ENCODE measurements around the gene DHX58. TPM values are rescaled to one million over a fixed set of nuclear protein-coding genes. Genes with fewer than 3 reads are reported as not detected.

DHX58 gene
- total RNA-seq, 2 experiments from 2014 or later, result 97.0 to 97.3 TPM

GRCh38 chr17:42114118-42114517 lies 1.6 kb upstream of the DHX58 start:
- Mint-ChIP-seq H3K9me3 (no peaks in the 10 kb centered on the region), H3K4me1 (peaks cover 68% of the 10 kb centered on the region), H3K36me3 (ENCODE audit: low read depth) (peaks cover 42% of the 10 kb centered on the region), H3K4me3 (no peak overlapping the region), H3K27me3 (no peaks in the 10 kb centered on the region), H3K27ac (peak overlapping the region; percentile 56)
- ChIA-PET POLR2A (interaction anchor here (0.9 to 11.7 kb wide), 7 partner anchors 22 to 196 kb away, joined by 3 to 237 read pairs (median 12); partner anchors contain the start of genes ACLY, CNP, DNAJC7 and NKIRAS2), CTCF (interaction anchor here (1.0 to 6.1 kb wide), 7 partner anchors 13 to 150 kb away, joined by 3 to 70 read pairs (median 14); partner anchors contain the start of genes DNAJC7, KCNH4 and NKIRAS2)
- no peak for DNase-seq

DNA sequence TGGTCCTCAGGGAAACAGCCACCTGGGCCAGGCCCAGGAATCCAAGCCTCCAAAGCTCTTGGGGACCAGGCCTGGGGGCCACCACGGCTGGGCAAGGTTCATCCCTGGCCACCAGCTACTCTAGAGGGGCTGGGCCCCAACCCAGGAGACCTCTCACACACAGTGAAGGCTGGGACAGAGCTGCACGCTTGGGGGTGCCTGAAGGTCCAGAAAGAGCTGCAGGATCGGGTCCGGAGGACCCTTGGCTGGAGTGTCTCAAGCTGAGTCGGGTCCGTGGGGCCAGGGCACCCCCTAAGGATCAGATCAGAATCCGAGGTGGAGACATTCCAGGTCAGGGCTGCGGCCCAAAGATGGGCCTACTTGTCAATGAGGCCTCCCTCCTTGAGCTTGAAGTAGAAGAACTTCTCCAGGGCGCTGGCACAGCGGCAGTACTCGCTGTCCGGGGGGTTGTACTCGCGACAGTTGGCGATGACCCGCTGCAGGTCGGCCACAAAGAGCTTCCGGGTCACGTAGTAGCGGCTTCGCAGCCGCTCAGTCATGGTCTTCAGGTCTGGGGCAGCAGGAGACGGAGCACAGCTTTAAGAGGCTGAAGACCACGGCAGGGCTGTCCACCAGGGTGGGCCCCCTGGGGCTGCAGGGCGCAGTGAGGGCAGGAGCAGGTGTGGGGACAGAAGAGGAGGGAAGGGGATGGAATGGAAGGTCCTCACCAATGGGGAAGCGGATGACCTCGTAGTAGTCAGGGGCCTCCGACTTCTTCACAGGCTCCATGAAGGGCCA lies 967 bp upstream of the DHX58 start:
- H3K4me3 Mint-ChIP-seq, result peak overlapping the region; percentile 91
- H3K27ac Mint-ChIP-seq, result peak overlapping the region; percentile 98
- ChIA-PET POLR2A (interaction anchor here (1.0 to 11.7 kb wide), 27 partner anchors 7 to 711 kb away, joined by 4 to 237 read pairs (median 8); partner anchors contain the start of genes ACLY, BECN1, CNP and DNAJC7), CTCF (interaction anchor here (0.8 to 6.1 kb wide), 11 partner anchors 10 to 183 kb away, joined by 3 to 70 read pairs (median 10); partner anchors contain the start of genes DNAJC7, KCNH4, NKIRAS2 and ODAD4)
- no peak for DNase-seq
- no peaks in the 10 kb centered on the region for H3K9me3 Mint-ChIP-seq
- peaks cover 68% of the 10 kb centered on the region for H3K4me1 Mint-ChIP-seq
- H3K27me3 Mint-ChIP-seq, result no peaks in the 10 kb centered on the region
- peaks cover 48% of the 10 kb centered on the region for H3K36me3 Mint-ChIP-seq (ENCODE audit: low read depth)

DNA sequence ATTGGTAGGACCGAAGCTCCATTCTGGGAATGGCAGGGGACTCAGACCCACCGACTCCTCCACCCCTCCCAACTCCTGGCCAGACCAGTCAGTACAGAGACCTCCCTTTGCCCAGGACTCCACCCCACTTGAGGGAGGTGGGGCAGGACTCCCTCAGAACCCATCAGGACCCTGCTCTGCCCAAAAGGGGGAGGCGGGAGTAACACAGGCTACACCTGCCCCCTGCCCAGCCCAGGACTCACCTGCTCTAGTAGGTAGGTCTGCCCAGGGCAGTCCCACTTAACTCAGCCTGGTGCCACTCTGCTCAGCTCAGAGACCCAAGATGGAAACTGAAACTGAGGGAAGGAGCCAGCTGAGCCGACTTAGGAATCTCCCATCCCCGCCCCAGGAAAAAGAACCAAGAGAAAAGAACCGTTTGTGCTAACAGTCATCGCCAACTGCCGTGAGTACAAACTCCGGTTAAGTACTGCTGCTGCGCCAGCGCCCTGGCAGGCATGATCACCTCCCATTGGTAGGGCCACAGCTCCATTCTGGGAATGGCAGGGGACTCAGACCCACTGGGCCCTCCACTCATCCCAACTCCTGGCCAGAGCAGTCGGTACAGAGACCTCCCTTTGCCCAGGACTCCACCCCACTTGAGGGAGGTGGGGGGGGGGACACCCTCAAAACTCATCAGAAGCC lies 503 bp downstream of the DHX58 start:
- Mint-ChIP-seq H3K9me3 (no peaks in the 10 kb centered on the region), H3K36me3 (ENCODE audit: low read depth) (peaks cover 55% of the 10 kb centered on the region), H3K27ac (peak overlapping the region; percentile 98), H3K27me3 (no peaks in the 10 kb centered on the region), H3K4me1 (peaks cover 73% of the 10 kb centered on the region), H3K4me3 (peak overlapping the region; percentile 91)
- ChIA-PET CTCF (interaction anchor here (0.6 to 6.1 kb wide), 12 partner anchors 10 to 149 kb away, joined by 3 to 70 read pairs (median 8); partner anchors contain the start of genes DNAJC7, KCNH4 and NKIRAS2), POLR2A (interaction anchor here (0.5 to 11.7 kb wide), 42 partner anchors 8 to 712 kb away, joined by 3 to 237 read pairs (median 6); partner anchors contain the start of genes ACLY, BECN1, CNP and DNAJC7)
- DNase-seq, result peak; percentile 53

GRCh38 chr17:42111265-42111636 lies 1.3 kb downstream of the DHX58 start:
- POLR2A ChIA-PET, result interaction anchor here (0.5 to 11.7 kb wide), 20 partner anchors 8 to 897 kb away, joined by 3 to 237 read pairs (median 9); partner anchors contain the start of genes ACLY, BECN1, CNP and DNAJC7
- H3K36me3 Mint-ChIP-seq (ENCODE audit: low read depth), result peaks cover 57% of the 10 kb centered on the region
- no peaks in the 10 kb centered on the region for H3K27me3 Mint-ChIP-seq
- CTCF ChIA-PET, result interaction anchor here (0.6 to 6.1 kb wide), 9 partner anchors 10 to 148 kb away, joined by 3 to 70 read pairs (median 4); partner anchors contain the start of genes DNAJC7 and NKIRAS2
- H3K9me3 Mint-ChIP-seq, result no peaks in the 10 kb centered on the region
- H3K27ac Mint-ChIP-seq, result peak overlapping the region; percentile 98
- H3K4me1 Mint-ChIP-seq, result peaks cover 68% of the 10 kb centered on the region
- H3K4me3 Mint-ChIP-seq, result peak overlapping the region; percentile 91
- no peak for DNase-seq

DNA sequence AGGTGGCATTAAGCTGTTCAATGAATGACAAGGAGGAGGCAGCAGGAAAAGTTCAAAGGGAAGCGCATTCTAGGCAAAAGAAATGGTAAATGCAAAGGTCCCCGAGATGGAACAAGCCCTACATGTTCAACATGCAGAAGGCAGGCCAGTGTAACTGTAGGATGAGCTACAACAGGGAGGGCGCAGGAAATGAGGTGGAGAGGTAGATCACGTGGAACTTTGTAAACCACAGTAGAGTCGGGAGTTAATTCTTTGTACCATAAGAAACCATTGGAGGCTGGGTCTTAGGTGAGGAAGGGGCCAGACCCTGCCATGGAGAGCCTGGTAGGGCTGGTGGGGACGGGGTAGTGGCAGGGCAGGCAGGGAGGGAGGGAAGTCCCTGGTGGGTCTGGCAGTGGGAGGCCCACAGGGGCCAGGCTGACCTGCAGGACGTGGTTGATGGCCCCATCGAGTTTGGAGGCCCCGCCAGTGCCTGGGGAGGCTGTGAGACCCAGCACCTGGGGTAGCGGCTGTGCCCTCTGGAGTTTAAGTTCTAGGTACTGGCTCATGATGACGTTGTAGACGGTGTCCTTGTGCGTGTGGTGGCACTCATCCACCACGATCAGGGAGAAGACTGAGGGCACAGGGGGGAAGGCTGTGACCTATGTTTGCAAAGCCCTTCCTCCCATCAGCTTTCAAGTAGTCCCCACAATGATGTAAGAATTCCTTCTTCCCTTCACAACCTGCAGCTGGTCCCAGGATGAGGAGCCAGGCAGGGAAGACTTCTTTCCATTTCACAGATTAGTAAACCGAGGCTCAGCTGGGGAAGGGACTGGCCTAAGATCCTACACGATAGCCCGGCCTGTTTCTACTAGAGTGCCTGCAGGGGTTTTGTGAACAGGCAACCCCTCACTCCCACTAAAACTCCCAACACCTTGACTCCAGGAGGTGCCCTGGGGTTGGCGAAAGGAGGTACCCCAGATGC lies 1.9 kb downstream of the DHX58 start:
- Mint-ChIP-seq H3K36me3 (ENCODE audit: low read depth) (peaks cover 58% of the 10 kb centered on the region), H3K4me1 (peaks cover 64% of the 10 kb centered on the region), H3K9me3 (no peaks in the 10 kb centered on the region), H3K27ac (peak overlapping the region; percentile 98), H3K4me3 (peak overlapping the region; percentile 91), H3K27me3 (no peaks in the 10 kb centered on the region)
- CTCF ChIA-PET, result interaction anchor here (0.6 to 6.1 kb wide), 10 partner anchors 9 to 300 kb away, joined by 3 to 70 read pairs (median 4); partner anchors contain the start of genes DNAJC7 and NKIRAS2
- POLR2A ChIA-PET, result interaction anchor here (0.5 to 11.7 kb wide), 12 partner anchors 7 to 898 kb away, joined by 3 to 237 read pairs (median 13); partner anchors contain the start of genes CNP, DNAJC7, EIF1 and KAT2A
- DNase-seq, result no peak

- H3K4me1 Mint-ChIP-seq, result peaks cover 56% of the 10 kb centered on the region
- no peaks in the 10 kb centered on the region for H3K27me3 Mint-ChIP-seq
- no peaks in the 10 kb centered on the region for H3K9me3 Mint-ChIP-seq
- peak overlapping the region; percentile 11 for H3K4me3 Mint-ChIP-seq
- ChIA-PET POLR2A (interaction anchor here (1.7 to 11.7 kb wide), 3 partner anchors 11 to 143 kb away, joined by 6 to 237 read pairs (median 118); partner anchors contain the start of genes CNP, DNAJC7 and NKIRAS2), CTCF (interaction anchor here (1.3 to 6.1 kb wide), 4 partner anchors 10 to 146 kb away, joined by 3 to 70 read pairs (median 6); partner anchors contain the start of genes DNAJC7 and NKIRAS2)
- no peak overlapping the region for H3K27ac Mint-ChIP-seq
- H3K36me3 Mint-ChIP-seq (ENCODE audit: low read depth), result peaks cover 60% of the 10 kb centered on the region
- DNase-seq, result no peak
Measured at GRCh38 chr17:42109086-42109485, 3.4 kb downstream of the DHX58 start.

GRCh38 chr17:42107597-42108576 lies 4.6 kb downstream of the DHX58 start:
- H3K4me1 Mint-ChIP-seq, result peaks cover 49% of the 10 kb centered on the region
- ChIA-PET POLR2A (interaction anchor here (0.8 to 11.7 kb wide), 7 partner anchors 12 to 190 kb away, joined by 3 to 237 read pairs (median 4); partner anchors contain the start of genes ACLY, CNP, DNAJC7 and NKIRAS2), CTCF (interaction anchor here (0.7 to 2.1 kb wide), 9 partner anchors 11 to 145 kb away, joined by 3 to 9 read pairs (median 4); partner anchors contain the start of genes DNAJC7 and NKIRAS2)
- no peaks in the 10 kb centered on the region for H3K9me3 Mint-ChIP-seq
- DNase-seq, result peak; percentile 95
- no peaks in the 10 kb centered on the region for H3K27me3 Mint-ChIP-seq
- peak overlapping the region; percentile 44 for H3K27ac Mint-ChIP-seq
- H3K36me3 Mint-ChIP-seq (ENCODE audit: low read depth), result peaks cover 62% of the 10 kb centered on the region
- H3K4me3 Mint-ChIP-seq, result peak overlapping the region; percentile 59

GRCh38 chr17:42107124-42107523 lies 5.4 kb downstream of the DHX58 start:
- Mint-ChIP-seq H3K36me3 (ENCODE audit: low read depth) (peaks cover 65% of the 10 kb centered on the region), H3K27me3 (no peaks in the 10 kb centered on the region), H3K4me1 (peaks cover 44% of the 10 kb centered on the region), H3K9me3 (no peaks in the 10 kb centered on the region), H3K27ac (no peak overlapping the region), H3K4me3 (peak overlapping the region; percentile 59)
- ChIA-PET CTCF (interaction anchor here (0.7 to 2.1 kb wide), 9 partner anchors 9 to 90 kb away, joined by 3 to 9 read pairs (median 4); partner anchors contain the start of genes DNAJC7 and NKIRAS2), POLR2A (interaction anchor here (0.8 to 11.7 kb wide), 5 partner anchors 32 to 189 kb away, joined by 3 to 237 read pairs (median 4); partner anchors contain the start of genes ACLY, CNP, DNAJC7 and NKIRAS2)
- DNase-seq, result no peak

- CTCF ChIA-PET, result interaction anchor here (0.6 to 1.4 kb wide), 4 partner anchors 14 to 141 kb away, joined by 3 to 4 read pairs (median 4); no protein-coding TSS in a partner anchor
- DNase-seq, result no peak
- Mint-ChIP-seq H3K27me3 (no peaks in the 10 kb centered on the region), H3K27ac (no peak overlapping the region), H3K9me3 (no peaks in the 10 kb centered on the region), H3K36me3 (ENCODE audit: low read depth) (peaks cover 58% of the 10 kb centered on the region), H3K4me1 (peaks cover 34% of the 10 kb centered on the region), H3K4me3 (no peak overlapping the region)
- POLR2A ChIA-PET, result interaction anchor here (1.2 to 11.7 kb wide), 2 partner anchors 14 to 84 kb away, joined by 3 to 237 read pairs; partner anchors contain the start of genes DNAJC7 and NKIRAS2
Measured at GRCh38 chr17:42106009-42106408, 6.5 kb downstream of the DHX58 start.

GRCh38 chr17:42104264-42104663 lies 8.2 kb downstream of the DHX58 start:
- no peaks in the 10 kb centered on the region for H3K9me3 Mint-ChIP-seq
- no peaks in the 10 kb centered on the region for H3K27me3 Mint-ChIP-seq
- peaks cover 47% of the 10 kb centered on the region for H3K36me3 Mint-ChIP-seq (ENCODE audit: low read depth)
- peaks cover 22% of the 10 kb centered on the region for H3K4me1 Mint-ChIP-seq
- CTCF ChIA-PET, result interaction anchor here (1.0 to 1.5 kb wide), 4 partner anchors 9 to 36 kb away, joined by 3 to 5 read pairs (median 4); partner anchors contain the start of gene DHX58
- no peak overlapping the region for H3K4me3 Mint-ChIP-seq
- POLR2A ChIA-PET, result interaction anchor here (0.6 to 2.1 kb wide), 3 partner anchors 8 to 411 kb away, joined by 3 to 10 read pairs (median 5); partner anchors contain the start of gene DHX58
- H3K27ac Mint-ChIP-seq, result no peak overlapping the region
- DNase-seq, result no peak

All from activated CD4-positive, alpha-beta memory T cell treated with anti-CD3 and anti-CD28 coated beads, Interleukin-2, amount 10 ng/mL, durations not matched to agents 7 days and 5 days (primary cell).